Fibroblast of skin of left biceps (primary cell): ENCODE data around the gene TRMT2B.
"Not testable (repeated sequence)": the region's sequence is repeated elsewhere in the genome, so short reads cannot be mapped to it uniquely, and the experiment has no call there.

Source experiments
- DNase-seq, 2 experiments: peaks; one replicate each; pipeline ENCODE4 v3.0.0-alpha.2; 2013; ENCODE audit warnings: low read depth in 2 of 2

TRMT2B gene

DNA sequence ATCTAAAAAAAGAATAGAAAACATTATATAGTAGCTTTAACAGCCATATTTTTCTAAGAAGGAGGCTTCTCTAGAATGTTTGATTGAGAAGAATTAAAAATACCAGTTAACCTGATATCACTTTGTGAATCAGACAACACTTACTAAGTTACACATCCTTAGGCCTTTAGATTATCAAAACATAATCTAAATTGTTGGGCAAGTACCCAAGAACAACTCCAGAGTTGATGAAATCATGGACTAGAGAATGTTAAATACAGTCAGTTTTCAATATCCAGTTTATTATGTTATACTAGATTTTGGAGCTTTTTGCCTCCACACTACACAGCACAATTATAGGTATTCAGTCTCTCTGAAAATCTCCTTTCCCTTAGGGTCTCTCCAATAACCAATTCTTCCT lies 42.8 kb downstream of the TRMT2B start:
- no peak for DNase-seq

DNA sequence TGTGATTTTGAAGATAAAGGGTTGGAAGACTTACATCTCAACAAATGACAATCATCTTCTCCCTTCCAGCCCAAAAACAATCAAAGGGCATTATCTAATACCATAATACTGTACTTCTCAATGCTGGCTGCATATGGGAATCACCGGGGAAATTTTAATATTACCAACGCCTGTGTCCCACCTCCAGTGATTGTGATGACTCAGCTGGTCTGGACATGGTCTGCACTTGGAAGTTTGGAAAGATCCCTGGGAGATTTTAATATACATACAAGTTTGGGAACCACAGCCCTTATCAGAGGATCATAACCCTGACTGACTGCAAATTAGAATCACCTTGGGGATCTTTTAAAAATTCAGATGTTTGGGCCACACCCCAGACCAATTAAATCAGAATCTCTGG lies 52.5 kb downstream of the TRMT2B start:
- DNase-seq = no peak

DNA sequence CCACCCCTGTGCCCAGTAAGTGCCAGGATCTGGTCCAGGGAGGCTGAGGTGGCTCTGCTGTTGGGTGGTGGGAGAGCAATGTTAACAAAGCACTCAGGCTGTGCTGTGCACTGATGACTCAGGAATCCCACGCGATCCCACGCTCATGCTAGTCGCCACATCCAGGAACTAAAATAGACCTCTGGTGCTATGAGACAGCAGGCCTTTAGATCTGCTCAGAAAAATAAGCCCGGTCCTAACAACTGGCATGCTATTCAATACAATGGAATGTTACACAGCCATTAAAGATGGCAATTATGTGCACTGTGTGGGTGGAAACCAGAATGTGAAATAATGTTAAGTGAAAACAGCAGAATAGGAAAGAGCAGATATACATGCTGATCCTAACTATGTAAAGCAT lies 56.4 kb downstream of the TRMT2B start:
- DNase-seq = peak; percentile 28 to 29

DNA sequence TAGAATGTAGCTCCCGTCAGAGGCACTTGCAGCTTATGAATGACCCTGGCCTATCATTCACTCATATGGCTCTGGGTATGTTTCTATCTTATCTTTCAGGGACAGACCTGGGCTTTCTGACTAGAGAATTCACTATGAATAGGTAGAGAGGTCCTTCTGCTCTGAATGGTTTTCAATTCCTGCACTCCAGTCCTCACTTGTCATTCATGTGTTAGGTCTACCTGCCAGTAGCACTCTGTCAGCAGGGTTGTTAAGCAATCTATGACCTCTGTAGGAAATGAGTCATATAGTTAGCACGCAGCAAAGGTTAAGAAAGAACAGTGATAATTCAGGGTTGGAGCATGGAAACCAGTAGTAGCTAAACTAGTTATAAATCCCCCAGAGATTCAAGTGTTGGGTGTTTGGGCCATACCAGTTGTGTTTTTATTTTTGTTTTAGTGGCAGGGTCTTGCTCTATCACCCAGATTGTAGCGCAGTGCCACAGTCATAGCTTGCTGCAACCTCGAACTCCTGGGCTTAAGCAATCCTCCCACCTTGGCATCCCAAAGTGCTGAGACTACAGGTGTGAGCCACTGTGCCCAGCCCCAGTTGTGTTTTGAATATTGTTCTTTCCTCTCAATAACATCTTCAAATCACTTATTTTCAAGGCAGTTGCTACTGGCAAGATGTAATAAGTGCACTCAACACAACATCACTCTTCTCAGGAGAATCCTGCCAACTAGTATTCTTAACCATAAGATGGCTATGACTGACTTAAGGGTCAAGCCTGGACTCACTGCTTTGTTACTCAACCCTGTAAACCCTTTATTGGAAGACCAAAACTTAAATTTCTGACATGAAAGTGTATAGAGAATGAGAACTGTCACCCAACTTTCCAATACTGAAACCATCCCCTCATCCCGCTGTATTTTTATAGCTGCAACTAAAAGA lies 57.3 kb downstream of the TRMT2B start:
- no peak for DNase-seq

DNA sequence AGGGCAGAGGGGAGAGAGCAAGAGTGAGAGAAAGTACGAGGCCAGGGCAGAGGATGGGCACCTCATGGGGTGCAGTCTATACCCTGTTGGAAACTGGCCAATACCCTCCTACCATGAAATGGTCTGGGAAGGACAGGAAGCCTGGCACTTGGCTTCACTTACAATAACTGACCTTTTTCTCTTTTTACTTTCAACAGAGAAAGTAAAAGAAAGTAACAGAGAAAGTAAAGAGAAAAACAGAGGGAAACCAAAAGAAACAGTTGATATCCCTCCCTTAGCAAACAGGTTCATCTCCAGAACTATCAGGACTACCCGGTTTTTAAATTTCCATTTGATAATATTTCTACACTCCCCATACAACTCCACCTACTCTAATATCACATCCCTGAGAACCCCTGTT lies 61.8 kb downstream of the TRMT2B start:
- no peak for DNase-seq

DNA sequence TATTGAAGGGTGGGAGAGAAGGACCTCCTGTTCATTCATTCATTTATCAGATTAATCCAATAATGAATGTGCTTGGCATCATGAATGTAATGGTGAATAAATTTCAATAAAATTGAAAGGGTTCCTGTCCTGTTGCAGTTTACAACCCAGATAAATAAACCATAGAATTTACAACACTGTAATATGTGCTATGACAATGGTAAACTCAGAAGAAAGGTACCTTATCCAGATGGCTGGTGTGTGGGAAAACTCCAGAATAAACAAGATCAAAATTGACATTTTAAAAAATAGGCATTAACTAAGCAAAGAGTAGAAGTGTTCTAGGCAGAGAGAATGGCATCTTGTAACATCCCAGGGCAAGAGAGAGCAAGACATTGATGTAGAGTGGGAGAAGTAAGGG lies 67.1 kb downstream of the TRMT2B start:
- no peak for DNase-seq

DNA sequence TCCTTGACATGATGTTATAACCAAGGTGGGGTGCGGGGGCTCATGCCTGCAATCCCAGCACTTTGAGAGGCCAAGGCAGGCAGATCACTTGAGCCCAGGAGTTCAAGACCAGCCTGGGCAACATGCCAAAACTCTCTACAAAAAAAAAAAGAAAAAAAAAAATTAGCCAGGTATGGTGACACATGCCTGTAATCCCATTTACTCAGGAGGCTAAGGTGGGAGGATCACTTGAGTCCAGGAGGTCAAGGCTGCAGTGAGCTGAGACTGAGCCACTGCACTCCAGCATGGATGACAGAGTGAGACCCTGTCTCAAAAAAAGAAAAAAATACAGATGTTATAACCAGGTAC lies 70.4 kb downstream of the TRMT2B start:
- not testable (repeated sequence) for DNase-seq

DNA sequence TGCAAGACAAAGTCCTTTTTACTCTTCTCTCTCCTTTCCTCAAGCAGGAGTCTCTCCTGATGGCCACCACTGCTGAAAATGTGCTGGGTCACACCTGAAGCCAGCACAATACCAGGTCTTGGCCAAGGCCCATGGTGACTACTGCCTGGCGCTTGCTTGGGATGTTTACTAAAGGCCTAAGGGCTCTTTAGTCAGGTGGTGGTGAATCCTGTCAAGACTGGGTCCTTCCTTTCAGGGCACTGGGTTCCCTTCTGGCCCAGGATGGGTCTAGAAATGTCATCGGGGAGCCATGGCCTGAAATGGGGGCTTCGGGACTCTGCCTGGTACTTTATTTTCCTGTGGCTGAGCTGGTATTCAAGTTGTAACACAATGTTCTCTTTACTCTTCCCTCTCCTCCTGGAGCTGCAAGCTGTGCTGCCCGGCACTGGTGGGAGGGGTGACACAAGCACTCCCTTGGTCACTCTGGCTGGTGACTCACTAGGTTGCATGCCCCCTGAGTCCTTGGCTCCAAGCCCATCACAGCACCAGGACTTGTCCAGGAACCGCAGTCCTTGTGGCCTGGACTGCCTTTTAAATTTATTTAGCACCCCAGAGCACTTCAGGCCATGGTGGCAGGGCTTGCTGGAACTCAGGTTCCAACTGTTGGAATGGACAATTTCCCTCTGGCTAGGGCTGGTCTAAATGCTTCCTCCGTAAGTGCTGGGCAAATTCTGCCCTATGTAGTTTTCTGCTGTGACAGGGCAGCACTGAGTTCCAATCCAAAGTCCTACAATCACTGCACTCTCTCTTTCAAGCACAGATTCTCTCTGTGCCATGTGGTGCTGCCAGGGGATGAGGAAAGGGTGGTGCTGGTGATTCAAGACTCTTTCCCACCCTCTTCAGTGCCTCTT lies 71.1 kb downstream of the TRMT2B start:
- no peak for DNase-seq

DNA sequence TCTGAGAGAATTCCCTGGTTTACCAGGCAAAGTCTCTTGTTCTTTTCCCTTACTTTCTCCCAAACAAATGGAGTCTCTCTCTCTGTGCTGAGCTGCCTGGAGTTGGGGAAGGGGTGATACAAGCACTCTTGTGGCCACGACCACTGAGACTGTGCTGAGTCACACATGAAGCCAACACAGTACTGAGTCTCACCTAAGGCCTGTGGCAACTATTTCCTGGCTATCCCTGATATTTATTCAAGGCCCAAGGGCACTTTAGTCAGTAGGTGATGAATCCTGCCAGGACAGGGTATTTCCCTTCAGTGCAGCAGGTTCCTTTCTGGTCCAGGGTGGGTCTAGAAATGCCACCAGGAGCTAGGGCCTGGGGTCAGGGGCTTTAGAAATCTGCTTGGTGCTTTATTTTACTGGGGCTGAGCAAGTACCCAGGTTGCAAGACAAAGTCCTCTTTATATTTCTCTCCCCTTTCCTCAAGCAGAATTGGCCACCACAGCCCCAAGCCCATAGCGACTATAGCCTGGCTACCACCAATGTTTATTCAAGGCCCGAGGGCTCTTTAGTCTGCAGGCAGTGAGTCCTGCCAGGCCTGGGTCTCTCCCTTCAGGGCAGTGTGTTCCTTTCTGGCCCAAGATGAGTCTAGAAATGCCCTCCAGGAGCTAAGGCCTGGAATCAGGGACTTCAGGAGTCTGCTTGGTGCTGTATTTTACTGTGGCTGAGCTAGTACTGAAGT lies 71.9 kb downstream of the TRMT2B start:
- no peak for DNase-seq

DNA sequence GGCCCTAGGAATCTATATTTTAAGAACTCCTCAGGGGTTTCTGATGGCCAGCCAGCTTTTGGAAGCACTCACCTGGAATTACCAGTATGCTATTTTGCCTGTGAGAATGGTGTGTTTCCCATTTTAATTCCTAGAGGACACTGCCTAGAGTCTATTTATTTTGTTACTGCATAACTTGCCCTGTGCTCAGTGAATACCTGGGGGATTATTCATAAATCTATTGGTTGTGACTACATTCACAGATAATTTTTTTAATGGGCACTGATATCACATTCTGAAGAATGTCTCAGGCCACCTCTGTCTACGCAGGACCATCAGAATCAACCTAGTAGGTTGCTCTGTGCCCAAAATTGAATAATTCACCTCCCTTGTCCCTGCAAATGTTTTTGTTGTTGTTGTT lies 75.7 kb downstream of the TRMT2B start:
- no peak for DNase-seq

DNA sequence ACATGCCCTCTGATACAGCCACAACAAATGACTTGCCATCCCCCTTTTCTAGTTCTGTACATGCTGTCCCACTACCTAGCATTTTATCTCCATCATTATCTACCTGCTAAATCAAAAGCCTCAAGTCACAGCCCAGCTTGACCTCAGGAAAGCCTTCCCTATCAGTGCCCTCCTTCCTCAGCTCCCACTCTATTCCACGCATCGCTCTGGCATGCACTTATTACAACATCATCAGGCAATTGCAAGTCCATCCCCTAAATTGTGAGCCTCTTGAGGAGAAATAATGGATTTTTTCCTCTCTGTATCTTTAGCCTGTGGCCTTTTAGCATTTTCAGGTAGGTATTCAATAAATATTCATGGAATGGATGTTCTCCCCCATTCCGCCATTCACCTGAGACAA lies 76.7 kb downstream of the TRMT2B start:
- DNase-seq = no peak

DNA sequence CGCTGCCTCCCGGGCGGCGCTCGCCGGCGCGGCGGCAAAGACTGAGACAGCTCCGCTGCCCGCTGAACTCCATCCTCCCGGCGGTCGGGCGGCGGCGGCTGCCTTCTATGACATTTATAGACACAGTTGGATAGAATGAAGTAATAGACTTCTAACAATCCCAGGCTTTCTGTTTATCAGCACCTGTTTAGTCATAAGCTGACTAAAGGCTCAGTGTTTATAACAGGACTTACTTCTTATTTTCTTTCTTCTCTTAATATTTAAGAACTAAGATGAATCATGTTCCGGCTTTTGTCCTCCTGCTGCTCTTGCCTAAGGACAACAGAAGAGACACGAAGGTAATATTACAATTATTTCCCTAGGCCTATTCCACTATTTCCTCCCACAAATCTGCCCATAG lies 78.5 kb downstream of the TRMT2B start:
- DNase-seq = no peak

DNA sequence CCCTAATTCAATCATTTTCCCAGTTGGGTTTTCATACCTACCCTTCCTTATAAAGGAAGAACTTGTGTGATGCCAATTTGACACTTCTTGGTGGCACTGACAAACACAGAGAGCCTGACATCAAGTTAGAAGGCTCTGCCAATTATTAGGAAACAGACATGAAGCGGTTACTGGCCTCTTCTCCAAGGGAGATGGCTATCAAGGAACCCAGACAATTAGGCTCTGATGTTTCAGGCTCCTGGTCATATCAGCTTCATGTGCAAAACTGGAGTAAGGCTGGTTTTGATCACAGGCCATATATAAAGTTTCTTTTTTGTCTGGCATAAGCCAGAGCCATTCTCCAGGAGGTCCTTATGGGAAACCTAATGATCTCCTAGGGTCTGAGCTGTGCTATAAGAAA lies 82.0 kb downstream of the TRMT2B start:
- no peak for DNase-seq

DNA sequence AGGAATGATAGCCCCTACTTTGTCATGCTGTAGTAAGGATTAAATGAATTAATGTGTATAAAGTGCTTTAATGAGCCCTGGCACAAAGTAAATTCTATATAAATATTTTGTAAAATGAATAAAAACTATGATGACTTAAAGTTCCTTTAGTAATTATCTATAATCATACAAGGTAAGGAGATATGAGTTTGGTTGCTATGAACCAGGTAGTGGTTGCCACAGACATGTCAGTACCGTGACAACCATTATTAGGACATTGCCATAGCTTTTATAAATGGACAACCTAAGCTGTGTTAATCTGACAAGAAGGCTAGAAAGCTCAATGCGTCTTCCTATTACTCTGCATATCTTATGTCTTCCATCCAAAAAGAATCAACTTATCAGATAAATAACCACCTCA lies 82.5 kb downstream of the TRMT2B start, which contains the start of gene ARL13A:
TSS of gene ARL13A (plus strand) at position 301 of the 400 bp plus-strand sequence. CDS start 3,982 bp downstream, outside the sequence.
- DNase-seq = no peak

DNA sequence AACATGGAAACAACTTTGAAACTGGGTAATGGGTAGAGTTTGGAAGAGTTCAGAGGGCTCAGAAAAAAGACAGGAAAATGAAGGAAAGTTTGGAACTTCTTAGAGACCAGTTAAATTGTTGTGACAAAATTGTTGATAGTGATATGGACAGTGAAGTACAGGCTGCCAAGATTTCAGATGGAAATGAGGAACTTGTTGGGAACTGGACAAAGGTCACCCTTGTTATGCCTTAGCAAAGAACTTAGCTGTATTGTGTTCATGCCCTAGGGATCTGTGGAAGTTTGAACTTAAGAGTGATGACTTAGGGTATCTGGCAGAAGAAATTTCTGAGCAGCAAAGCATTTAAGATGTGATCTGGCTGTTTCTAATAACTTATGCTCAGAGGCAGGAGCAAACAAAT lies 87.5 kb downstream of the TRMT2B start:
- DNase-seq = no peak

DNA sequence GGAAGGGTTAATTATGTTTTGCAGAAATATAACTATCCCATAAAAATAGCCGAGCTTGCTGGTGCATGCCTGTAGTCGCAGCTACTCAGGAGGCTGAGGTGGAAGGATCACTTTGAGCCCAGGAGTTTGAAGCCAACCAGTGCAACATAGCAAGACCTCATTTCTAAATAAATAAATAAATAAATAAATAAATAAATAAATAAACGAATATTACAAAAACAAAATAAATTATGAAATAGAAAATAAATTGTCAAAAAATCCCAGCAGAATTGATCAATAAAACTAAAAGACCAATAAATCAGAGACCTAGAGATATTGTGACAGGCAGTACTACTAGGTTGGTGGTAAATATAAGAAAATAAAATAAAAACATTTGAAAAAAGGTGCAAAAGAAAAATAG lies 89.1 kb downstream of the TRMT2B start:
- no peak for DNase-seq
